C4-2B (cell line): ENCODE results near the gene SYTL5.

Experiments
- CTCF ChIP-seq: fragments of 450-650 bp; conservative IDR thresholded peaks from 2 replicates; pipeline ENCODE4 v1.5.1; 2017; ENCODE audit warnings: mild to moderate bottlenecking
- ZFX ChIP-seq: fragments of 450-650 bp; IDR thresholded peaks from 2 replicates; pipeline ENCODE4 v1.6.1; 2017

- TF ChIP-seq CTCF = no peak
- TF ChIP-seq ZFX = no peak
Observed at GRCh38 chrX:38149016-38149415, 142.7 kb downstream of the SYTL5 start.
